Chondrocyte (in vitro differentiated cells): ENCODE data around the gene MORC2. TPM values are rescaled to one million over a fixed set of nuclear protein-coding genes. Genes with fewer than 3 reads are reported as not detected.

Experiments
- DNase-seq: peaks from one replicate; pipeline ENCODE4 v3.0.0; 2021; ENCODE audit warnings: mixed read lengths, low spot score
- H3K27ac Mint-ChIP-seq: one replicate; pipeline ENCODE4 v1.8.0; 2021; ENCODE audit warnings: mild to moderate bottlenecking, moderate library complexity, mixed read lengths; ENCODE audit not compliant: unreplicated experiment
- H3K27me3 Mint-ChIP-seq: 2 replicates; pipeline ENCODE4 v1.8.0; 2021; ENCODE audit warnings: low read depth, mixed read lengths
- H3K36me3 Mint-ChIP-seq: 2 replicates; pipeline ENCODE4 v1.8.0; 2021; ENCODE audit warnings: low read depth, mixed read lengths
- H3K4me1 Mint-ChIP-seq: 2 replicates; pipeline ENCODE4 v1.8.0; 2021; ENCODE audit warnings: low read depth, mild to moderate bottlenecking, mixed read lengths
- H3K4me3 Mint-ChIP-seq: one replicate; pipeline ENCODE4 v1.8.0; 2021; ENCODE audit warnings: mild to moderate bottlenecking, moderate library complexity, mixed read lengths; ENCODE audit not compliant: unreplicated experiment
- H3K9me3 Mint-ChIP-seq: 2 replicates; pipeline ENCODE4 v1.8.0; 2021; ENCODE audit warnings: low read depth, mixed read lengths
- CTCF ChIP-seq: fragments of 200-600 bp; sonication (generic); IDR thresholded peaks from 2 replicates; pipeline ENCODE4 v1.5.0; 2021; ENCODE audit warnings: antibody characterized with exemption, mild to moderate bottlenecking, moderate library complexity
- total RNA-seq: library from RNA; stranded (reverse); gene quantifications from 3 replicates; pipeline ENCODE4 v1.2.1, GENCODE V29; 2021

MORC2 gene
- total RNA-seq, 1 donor from 2014 or later, result 29.6 TPM

GRCh38 chr22:30949934-30950660 is 18.5 kb downstream of the MORC2 start:
- peak; percentile 31 for TF ChIP-seq CTCF
- Mint-ChIP-seq H3K27ac (no peak overlapping the region), H3K27me3 (no peaks in the 10 kb centered on the region), H3K4me1 (peaks cover 18% of the 10 kb centered on the region), H3K9me3 (no peaks in the 10 kb centered on the region), H3K36me3 (peaks cover 31% of the 10 kb centered on the region), H3K4me3 (no peak overlapping the region)
- DNase-seq, result no peak

- Mint-ChIP-seq H3K4me3 (no peak overlapping the region), H3K27ac (peak overlapping the region; percentile 29), H3K4me1 (peaks cover 18% of the 10 kb centered on the region)
These were observed 19.6 kb downstream of the MORC2 start for GRCh38 chr22:30948930-30949342.

GRCh38 chr22:30947816-30948454 is 20.6 kb downstream of the MORC2 start:
- Mint-ChIP-seq H3K9me3 (no peaks in the 10 kb centered on the region), H3K4me1 (peaks cover 10% of the 10 kb centered on the region), H3K4me3 (no peak overlapping the region), H3K27ac (no peak overlapping the region), H3K27me3 (no peaks in the 10 kb centered on the region), H3K36me3 (peaks cover 40% of the 10 kb centered on the region)
- no peak for DNase-seq
- TF ChIP-seq CTCF, result peak; percentile 83

More at GRCh38 chr22:30948930-30949342, 19.6 kb downstream of the MORC2 start:
- TF ChIP-seq CTCF, result no peak
- peaks cover 38% of the 10 kb centered on the region for H3K36me3 Mint-ChIP-seq
- H3K9me3 Mint-ChIP-seq, result no peaks in the 10 kb centered on the region
- no peaks in the 10 kb centered on the region for H3K27me3 Mint-ChIP-seq
- DNase-seq, result no peak

- Mint-ChIP-seq H3K4me3 (no peak overlapping the region), H3K27ac (no peak overlapping the region), H3K27me3 (no peaks in the 10 kb centered on the region), H3K36me3 (peaks cover 40% of the 10 kb centered on the region), H3K4me1 (peaks cover 8% of the 10 kb centered on the region), H3K9me3 (no peaks in the 10 kb centered on the region)
- no peak for TF ChIP-seq CTCF
- no peak for DNase-seq
These were observed 21.3 kb downstream of the MORC2 start for GRCh38 chr22:30947173-30947815.

GRCh38 chr22:30946354-30946753 is 22.2 kb downstream of the MORC2 start:
- no peak for DNase-seq
- H3K27ac Mint-ChIP-seq, result no peak overlapping the region
- no peaks in the 10 kb centered on the region for H3K27me3 Mint-ChIP-seq
- no peak overlapping the region for H3K4me3 Mint-ChIP-seq
- H3K9me3 Mint-ChIP-seq, result no peaks in the 10 kb centered on the region
- peaks cover 8% of the 10 kb centered on the region for H3K4me1 Mint-ChIP-seq
- H3K36me3 Mint-ChIP-seq, result peaks cover 45% of the 10 kb centered on the region
- TF ChIP-seq CTCF, result no peak
